T-helper 1 cell treated with Interleukin-12 subunit alpha and Interleukin-12 subunit beta and Interleukin-4 antibody, amounts not matched to agents 30 μg/mL and 1 μg/mL, for 36 hours (primary cell): ENCODE results near the gene ALDH5A1.

Experiments used
- H3K27ac Mint-ChIP-seq: one replicate; pipeline ENCODE4 v1.8.0; 2021; ENCODE audit warnings: mild to moderate bottlenecking, mixed read lengths
- H3K27me3 Mint-ChIP-seq: one replicate; pipeline ENCODE4 v1.8.0; 2021; ENCODE audit warnings: low read depth, mixed read lengths
- H3K36me3 Mint-ChIP-seq: one replicate; pipeline ENCODE4 v1.8.0; 2021; ENCODE audit warnings: low read depth, mixed read lengths
- H3K4me1 Mint-ChIP-seq: one replicate; pipeline ENCODE4 v1.8.0; 2021; ENCODE audit warnings: low read depth, mixed read lengths
- H3K4me3 Mint-ChIP-seq: one replicate; pipeline ENCODE4 v1.8.0; 2021; ENCODE audit warnings: mild to moderate bottlenecking, moderate library complexity, mixed read lengths
- H3K9me3 Mint-ChIP-seq: one replicate; pipeline ENCODE4 v1.8.0; 2021; ENCODE audit warnings: mixed read lengths

The ALDH5A1 gene

DNA sequence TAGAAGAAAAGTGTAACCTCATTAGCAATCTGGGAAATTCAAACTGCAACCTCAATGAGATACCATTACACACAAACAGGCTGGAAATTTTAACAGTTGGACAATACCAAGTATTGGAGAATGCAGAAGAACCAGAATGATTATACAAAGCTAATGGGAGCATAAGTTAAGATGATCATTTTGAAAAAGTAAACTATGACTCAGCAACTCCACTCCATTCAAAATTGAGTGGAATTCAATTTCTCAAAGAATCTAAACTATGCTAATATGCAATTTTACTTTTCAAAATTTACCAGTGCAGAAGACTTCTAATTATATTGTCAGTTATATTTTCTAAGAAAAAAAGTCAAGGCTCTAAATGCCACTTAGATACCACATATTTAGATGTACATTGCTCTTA lies 22.6 kb upstream of the ALDH5A1 start:
- Mint-ChIP-seq H3K36me3 (no peaks in the 10 kb centered on the region), H3K27ac (no peak overlapping the region), H3K27me3 (no peaks in the 10 kb centered on the region), H3K4me1 (no peaks in the 10 kb centered on the region), H3K4me3 (no peak overlapping the region), H3K9me3 (no peaks in the 10 kb centered on the region)

DNA sequence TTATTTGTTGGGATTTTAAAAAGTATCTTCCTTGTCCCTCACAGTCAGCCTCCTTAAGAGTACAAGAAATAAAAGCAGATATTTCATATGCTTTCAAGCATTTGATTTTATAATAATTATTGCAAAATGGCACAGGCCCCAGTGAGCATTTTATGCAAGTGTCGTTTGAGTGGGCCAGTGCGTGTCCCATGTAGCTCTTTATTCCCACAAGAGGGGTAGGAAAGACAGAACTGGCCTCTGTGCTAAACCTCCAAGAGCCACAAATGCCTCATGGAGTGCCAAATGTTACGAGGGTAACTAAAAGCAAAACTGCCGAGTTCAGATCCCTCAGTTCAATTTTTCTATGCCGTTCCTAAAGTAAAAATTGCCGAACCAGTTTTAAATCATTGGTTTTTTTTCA lies 18.1 kb upstream of the ALDH5A1 start:
- Mint-ChIP-seq H3K36me3 (no peaks in the 10 kb centered on the region), H3K9me3 (no peaks in the 10 kb centered on the region), H3K27ac (no peak overlapping the region), H3K4me3 (no peak overlapping the region), H3K4me1 (no peaks in the 10 kb centered on the region), H3K27me3 (peaks cover 7% of the 10 kb centered on the region)

DNA sequence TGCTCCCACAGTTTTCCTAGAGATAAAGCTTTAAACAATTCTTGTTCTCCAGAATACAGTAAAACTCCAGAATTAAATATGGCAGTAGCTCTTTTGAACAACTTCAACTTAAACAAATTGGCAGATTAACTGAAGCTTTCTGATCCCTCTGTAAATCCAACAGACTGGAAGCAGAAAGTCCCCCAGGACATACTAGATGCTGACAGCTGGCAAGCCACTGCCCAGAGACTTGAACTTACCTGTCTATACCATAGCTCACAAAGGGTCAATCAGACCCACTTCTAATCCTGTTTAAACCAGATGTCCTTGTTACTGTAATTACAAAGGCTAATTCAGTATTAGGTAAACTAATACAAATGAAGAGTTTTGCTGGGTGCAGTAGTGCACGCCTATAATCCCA lies 17.7 kb upstream of the ALDH5A1 start:
- Mint-ChIP-seq H3K27ac (no peak overlapping the region), H3K36me3 (no peaks in the 10 kb centered on the region), H3K4me3 (no peak overlapping the region), H3K4me1 (no peaks in the 10 kb centered on the region), H3K27me3 (peaks cover 7% of the 10 kb centered on the region), H3K9me3 (no peaks in the 10 kb centered on the region)

DNA sequence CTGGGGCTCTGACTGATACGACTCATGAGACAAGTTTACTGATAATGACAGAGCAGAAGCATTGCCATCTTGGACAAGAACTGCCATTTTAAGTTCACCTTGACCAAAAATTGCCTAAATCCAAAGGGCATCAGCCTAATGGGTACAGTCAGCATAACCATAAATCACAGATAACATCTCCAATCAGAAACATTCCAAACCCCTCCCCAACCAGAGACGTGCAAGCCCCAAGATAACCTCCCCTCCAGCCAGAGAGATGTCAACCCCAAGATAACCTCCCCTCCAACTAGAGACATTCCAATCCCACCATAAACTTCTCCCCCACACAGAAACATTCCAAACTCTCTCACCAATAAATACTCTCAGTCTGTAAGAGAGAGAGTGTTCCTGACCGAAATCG lies 15.9 kb upstream of the ALDH5A1 start:
- no peaks in the 10 kb centered on the region for H3K9me3 Mint-ChIP-seq
- H3K4me3 Mint-ChIP-seq, result no peak overlapping the region
- H3K4me1 Mint-ChIP-seq, result no peaks in the 10 kb centered on the region
- H3K36me3 Mint-ChIP-seq, result no peaks in the 10 kb centered on the region
- peaks cover 7% of the 10 kb centered on the region for H3K27me3 Mint-ChIP-seq
- H3K27ac Mint-ChIP-seq, result no peak overlapping the region

DNA sequence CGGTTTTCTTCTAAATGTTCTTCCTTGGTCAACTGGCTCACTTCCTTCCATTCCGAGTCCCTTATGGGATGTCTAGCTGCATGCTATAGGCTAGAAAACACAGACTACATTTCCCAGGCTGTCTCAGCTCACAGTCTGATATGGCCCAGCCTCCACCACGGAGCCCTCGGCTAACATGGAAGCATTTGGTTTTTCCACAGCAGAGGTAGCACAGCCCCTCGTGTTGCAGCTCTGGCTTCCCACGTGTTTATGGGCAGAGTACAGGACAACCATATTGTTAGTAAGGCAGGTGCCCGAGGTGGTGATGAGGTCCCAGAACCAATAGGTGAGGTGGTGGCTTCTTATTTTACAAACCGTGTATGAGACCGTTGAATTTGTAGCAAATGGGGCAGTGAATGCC lies 14.1 kb upstream of the ALDH5A1 start:
- H3K9me3 Mint-ChIP-seq, result no peaks in the 10 kb centered on the region
- H3K4me3 Mint-ChIP-seq, result no peak overlapping the region
- H3K27ac Mint-ChIP-seq, result no peak overlapping the region
- H3K36me3 Mint-ChIP-seq, result no peaks in the 10 kb centered on the region
- H3K27me3 Mint-ChIP-seq, result peaks cover 7% of the 10 kb centered on the region
- no peaks in the 10 kb centered on the region for H3K4me1 Mint-ChIP-seq

DNA sequence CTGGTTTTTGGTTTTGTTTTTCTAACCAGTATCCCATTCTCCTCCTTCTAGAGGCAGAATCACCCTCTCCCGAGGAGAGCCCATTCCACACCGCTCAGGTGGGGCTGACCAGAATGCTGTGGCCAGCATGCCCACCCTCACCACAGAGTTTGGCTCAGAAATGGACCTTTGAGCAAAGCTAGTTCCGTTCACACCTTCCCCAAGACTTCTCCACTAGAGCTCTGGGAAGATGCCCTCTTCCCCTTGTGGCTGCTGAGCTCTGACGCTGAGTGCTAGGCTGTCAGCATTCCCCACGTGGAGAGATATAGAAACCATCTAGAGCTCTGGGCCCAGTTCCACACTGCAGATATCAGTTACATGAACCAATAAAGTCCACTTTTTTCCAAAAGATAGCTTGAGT lies 13.3 kb upstream of the ALDH5A1 start:
- Mint-ChIP-seq H3K27me3 (peaks cover 7% of the 10 kb centered on the region), H3K9me3 (no peaks in the 10 kb centered on the region), H3K27ac (no peak overlapping the region)

DNA sequence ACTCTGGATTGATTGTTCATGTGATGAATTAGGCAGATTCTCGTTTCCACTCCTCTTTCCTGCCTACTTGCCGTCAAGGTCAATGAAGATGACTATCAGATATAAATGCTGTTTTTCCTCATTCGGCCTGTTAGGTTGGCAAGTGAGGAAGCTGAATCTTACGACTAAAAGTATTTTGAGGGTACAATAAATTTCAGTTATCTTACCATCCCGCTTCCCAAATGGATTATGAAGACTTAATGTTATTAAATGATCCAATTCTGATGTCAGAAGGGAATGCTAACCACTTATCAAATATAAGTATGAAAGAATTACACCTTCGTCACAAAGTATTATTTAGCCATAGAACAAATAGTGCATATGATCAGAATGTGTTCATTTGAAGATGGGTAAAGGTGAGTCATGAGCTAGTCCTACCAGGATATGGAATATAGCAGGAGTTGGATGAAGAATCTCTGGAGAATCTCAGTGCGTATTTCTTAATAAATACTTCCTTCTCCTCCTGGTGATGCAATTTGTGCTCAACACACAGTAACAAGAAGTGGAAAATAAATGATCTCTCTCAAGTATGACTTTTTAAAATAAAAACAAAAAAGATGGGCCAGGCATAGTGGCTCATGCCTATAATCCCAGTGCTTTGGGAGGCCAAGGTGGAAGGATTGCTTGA lies 10.0 kb upstream of the ALDH5A1 start:
- H3K27ac Mint-ChIP-seq, result no peak overlapping the region
- H3K4me3 Mint-ChIP-seq, result no peak overlapping the region
- H3K27me3 Mint-ChIP-seq, result no peaks in the 10 kb centered on the region
- H3K36me3 Mint-ChIP-seq, result no peaks in the 10 kb centered on the region
- no peaks in the 10 kb centered on the region for H3K4me1 Mint-ChIP-seq
- no peaks in the 10 kb centered on the region for H3K9me3 Mint-ChIP-seq

More for the DNA sequence above, 13.3 kb upstream of the ALDH5A1 start:
- H3K4me1 Mint-ChIP-seq, result no peaks in the 10 kb centered on the region
- no peaks in the 10 kb centered on the region for H3K36me3 Mint-ChIP-seq
- no peak overlapping the region for H3K4me3 Mint-ChIP-seq

DNA sequence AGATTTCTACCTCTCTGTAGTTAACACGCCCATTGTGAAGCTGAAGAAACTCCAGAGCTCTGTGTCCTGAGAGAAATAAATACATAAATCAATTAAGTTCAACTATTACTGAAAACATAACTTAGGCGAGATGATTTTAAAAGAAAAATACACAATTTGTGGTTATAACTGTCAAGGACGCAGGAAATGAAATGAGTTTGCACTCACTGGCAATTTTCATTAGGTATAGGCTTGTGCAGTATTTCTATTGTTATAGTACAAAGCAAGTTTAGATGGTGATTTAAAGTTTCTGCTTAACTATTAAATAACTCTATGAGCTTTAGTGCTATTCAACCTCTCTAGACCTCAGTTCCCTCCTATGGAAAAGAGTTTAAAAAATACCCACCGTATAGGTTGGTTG lies 8.7 kb upstream of the ALDH5A1 start:
- no peak overlapping the region for H3K4me3 Mint-ChIP-seq
- no peaks in the 10 kb centered on the region for H3K9me3 Mint-ChIP-seq
- no peaks in the 10 kb centered on the region for H3K36me3 Mint-ChIP-seq
- H3K27ac Mint-ChIP-seq, result no peak overlapping the region
- no peaks in the 10 kb centered on the region for H3K4me1 Mint-ChIP-seq
- no peaks in the 10 kb centered on the region for H3K27me3 Mint-ChIP-seq

DNA sequence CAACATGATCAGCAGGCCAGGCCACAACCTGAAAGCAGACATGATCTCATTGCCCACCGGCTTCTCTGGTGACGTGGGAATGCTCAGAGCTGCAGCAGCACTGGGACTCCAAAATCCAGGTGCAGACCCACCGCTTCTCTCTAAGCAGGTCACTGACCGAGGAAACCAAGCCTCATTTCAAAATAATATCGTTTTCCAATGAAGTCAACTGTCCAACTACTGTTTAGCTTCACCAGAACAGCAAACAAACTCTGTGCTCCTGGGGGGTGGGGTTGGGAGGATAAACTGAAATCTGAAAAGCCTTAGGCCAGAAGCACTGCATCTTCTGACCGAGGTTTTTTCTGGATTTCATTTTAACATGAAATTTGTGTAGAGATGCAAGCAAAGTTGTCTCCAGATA lies 5.3 kb upstream of the ALDH5A1 start, which contains the start of gene GPLD1:
Gene GPLD1, minus strand, starts transcription at position 109 of the 400 bp plus-strand sequence. Its CDS starts 67 bp downstream, at position 42.
- H3K36me3 Mint-ChIP-seq, result no peaks in the 10 kb centered on the region
- no peak within 1 kb of the TSS for H3K27ac Mint-ChIP-seq
- H3K4me1 Mint-ChIP-seq, result peaks cover 11% of the 10 kb centered on the region
- no peaks in the 10 kb centered on the region for H3K9me3 Mint-ChIP-seq
- no peak within 1 kb of the TSS for H3K4me3 Mint-ChIP-seq
- H3K27me3 Mint-ChIP-seq, result peaks cover 3% of the 10 kb centered on the region

DNA sequence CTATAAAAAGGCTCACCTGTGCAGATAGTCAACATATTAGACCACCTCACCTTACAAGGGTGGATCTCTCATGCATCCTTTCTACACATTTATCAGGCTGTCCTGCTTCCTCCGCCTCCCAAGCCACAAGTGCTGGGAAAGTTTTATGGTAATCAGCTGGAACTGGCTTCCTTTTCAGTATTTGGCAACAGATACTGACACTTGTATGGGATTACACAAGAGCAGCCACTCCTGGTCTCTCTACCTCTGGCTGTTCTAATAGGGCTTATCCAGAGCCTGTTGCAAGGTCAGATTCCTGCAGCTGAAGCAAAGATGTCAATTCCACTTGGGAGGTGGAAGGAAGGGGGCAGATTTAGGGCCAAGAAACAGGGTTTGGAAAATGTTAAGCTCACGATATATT lies 4.9 kb upstream of the ALDH5A1 start:
- no peaks in the 10 kb centered on the region for H3K36me3 Mint-ChIP-seq
- H3K27me3 Mint-ChIP-seq, result peaks cover 3% of the 10 kb centered on the region
- no peaks in the 10 kb centered on the region for H3K9me3 Mint-ChIP-seq
- peaks cover 11% of the 10 kb centered on the region for H3K4me1 Mint-ChIP-seq
- no peak overlapping the region for H3K27ac Mint-ChIP-seq
- no peak overlapping the region for H3K4me3 Mint-ChIP-seq

DNA sequence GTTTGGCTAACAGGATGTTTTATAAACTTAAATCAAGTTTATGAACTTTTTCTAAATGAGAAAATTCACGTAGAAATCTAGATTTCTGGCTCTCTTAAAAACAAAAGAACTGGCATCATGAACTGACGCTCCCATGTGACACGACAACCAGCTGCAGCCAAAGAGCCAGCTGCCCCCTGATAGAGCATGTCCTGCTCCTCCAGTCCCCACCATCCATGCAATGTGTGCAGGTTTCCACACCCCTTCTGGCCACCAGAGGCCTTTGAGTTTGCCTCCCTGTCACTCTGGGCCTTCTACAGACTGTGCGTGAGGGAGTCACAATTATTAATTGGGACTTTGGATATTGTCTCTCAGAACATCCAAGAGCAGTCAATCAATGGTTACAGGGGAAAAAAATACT lies 3.8 kb upstream of the ALDH5A1 start:
- Mint-ChIP-seq H3K36me3 (no peaks in the 10 kb centered on the region), H3K9me3 (no peaks in the 10 kb centered on the region), H3K27me3 (peaks cover 6% of the 10 kb centered on the region), H3K4me3 (no peak overlapping the region), H3K27ac (no peak overlapping the region), H3K4me1 (peaks cover 13% of the 10 kb centered on the region)

DNA sequence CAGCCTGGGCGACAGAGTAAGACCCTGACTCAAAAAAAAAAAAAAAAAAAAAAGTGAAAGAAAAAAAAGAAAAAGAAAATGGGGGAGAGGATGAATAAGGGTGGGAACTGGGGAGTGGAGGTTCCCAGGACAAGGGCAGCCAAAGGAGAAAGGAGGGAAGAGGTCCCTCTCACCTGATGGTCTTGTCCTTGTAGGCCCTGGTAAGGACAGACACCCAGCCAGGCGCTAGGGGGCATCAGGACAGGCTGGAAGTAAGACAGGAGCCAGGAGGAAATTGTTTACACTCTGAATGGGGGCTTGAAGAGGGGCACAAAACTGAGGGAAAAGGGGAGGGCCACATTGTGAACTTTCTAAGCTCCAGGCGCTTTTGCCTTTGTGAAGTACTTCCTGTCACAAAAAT lies 2.3 kb upstream of the ALDH5A1 start:
- Mint-ChIP-seq H3K4me3 (no peak overlapping the region), H3K4me1 (peaks cover 13% of the 10 kb centered on the region), H3K27me3 (peaks cover 6% of the 10 kb centered on the region), H3K36me3 (peaks cover 3% of the 10 kb centered on the region), H3K9me3 (peaks cover 9% of the 10 kb centered on the region), H3K27ac (no peak overlapping the region)

DNA sequence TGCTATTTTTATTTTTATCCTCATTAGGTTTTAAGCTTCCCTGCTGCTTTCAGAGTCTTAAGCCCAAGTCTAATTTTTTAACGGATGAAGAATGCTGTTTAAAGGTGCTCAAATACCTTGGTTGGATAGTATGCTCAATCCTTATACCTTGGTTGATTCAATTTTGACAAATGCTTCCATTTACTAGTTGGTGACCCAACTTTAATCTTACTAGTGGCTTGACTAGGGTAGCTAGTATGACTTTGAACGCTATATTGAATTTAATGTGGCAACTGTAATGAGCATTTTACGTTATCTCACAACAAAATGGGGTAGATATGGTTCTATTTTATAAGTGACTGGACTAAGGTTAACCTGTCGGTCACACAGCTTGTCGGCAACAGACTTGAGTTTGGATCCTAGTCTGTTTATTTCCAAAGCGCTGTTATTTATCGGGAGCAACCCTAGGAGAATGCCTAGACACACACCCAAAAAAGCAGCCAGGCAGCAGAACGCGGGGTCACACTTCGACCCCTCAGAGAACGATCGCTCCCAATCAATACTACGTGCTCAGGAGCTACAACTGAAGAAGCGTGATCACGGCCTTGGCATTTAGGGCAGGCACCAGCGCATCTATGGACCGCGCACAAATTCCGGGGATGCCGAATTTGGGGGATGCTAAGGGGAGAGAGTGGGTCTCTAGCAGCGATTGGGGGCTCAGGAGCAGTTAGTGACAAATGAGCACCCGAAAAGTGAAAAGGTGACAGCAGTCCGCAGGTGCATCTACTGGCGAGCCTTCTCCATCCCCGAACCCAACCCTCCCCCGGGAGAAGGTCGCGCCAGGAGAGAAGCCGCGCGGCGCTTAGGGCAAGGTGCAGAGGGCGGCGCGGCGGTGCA lies 586 bp upstream of the ALDH5A1 start:
- peaks cover 3% of the 10 kb centered on the region for H3K36me3 Mint-ChIP-seq
- H3K4me1 Mint-ChIP-seq, result peaks cover 17% of the 10 kb centered on the region
- peaks cover 6% of the 10 kb centered on the region for H3K27me3 Mint-ChIP-seq
- H3K9me3 Mint-ChIP-seq, result peaks cover 10% of the 10 kb centered on the region
- peak overlapping the region; percentile 83 for H3K4me3 Mint-ChIP-seq
- no peak overlapping the region for H3K27ac Mint-ChIP-seq

DNA sequence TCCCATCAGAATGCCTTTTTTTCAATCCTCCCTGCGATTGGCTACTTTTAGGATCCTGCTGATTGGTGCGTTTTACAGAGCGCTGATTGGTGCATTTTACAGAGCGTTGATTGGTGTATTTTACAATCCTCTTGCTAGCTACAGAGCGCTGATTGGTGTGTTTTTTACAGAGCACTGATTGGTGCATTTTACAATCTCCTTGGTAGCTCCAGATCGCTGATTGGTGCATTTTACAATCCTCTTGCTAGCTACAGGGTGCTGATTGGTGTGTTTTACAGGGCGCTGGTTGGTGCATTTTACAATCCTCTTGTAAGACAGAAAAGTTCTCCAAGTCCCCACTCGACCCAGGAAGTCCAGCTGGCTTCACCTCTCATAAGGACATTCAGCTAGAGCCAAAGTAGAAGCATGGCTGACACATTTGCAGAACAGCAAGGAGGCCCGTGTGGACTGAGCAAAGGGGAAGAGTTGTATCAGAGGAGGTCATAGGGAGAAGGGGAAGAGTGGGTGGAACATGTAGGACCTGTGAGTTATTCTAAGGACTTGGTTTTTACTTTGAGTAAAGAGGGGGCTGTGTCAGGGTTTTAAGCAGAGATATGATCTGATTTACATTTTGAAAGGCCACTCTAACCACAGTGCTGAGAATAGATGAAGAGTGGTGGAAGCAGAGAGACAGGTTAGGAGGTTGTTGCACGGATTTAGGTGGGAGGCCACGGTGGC lies 2.6 kb downstream of the ALDH5A1 start:
- H3K36me3 Mint-ChIP-seq, result peaks cover 3% of the 10 kb centered on the region
- peaks cover 10% of the 10 kb centered on the region for H3K9me3 Mint-ChIP-seq
- H3K4me3 Mint-ChIP-seq, result no peak overlapping the region
- H3K27me3 Mint-ChIP-seq, result peaks cover 6% of the 10 kb centered on the region
- H3K27ac Mint-ChIP-seq, result no peak overlapping the region
- peaks cover 17% of the 10 kb centered on the region for H3K4me1 Mint-ChIP-seq

DNA sequence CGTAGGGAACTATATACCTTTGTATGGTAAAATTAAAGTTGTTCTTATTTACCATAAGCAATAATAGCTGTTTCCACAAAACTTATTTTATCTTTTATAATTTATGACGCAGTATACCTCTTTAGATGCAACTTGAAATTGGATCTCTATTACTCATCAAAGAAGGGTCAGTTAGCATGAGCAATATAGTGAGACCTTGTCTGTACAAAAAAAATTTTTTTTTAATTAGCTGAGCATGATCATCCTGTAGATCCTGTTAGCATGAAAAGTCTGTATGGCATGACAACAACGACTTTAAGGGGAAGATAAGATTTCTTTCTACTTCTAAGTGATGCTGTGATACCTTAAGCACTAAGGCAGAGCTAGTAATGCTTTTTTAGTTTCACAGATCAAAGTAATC lies 5.9 kb downstream of the ALDH5A1 start:
- peaks cover under 1% of the 10 kb centered on the region for H3K27me3 Mint-ChIP-seq
- H3K9me3 Mint-ChIP-seq, result peaks cover 10% of the 10 kb centered on the region
- H3K4me3 Mint-ChIP-seq, result no peak overlapping the region
- H3K36me3 Mint-ChIP-seq, result peaks cover 3% of the 10 kb centered on the region
- H3K27ac Mint-ChIP-seq, result no peak overlapping the region
- H3K4me1 Mint-ChIP-seq, result peaks cover 4% of the 10 kb centered on the region
